Panc1 (cell line): ENCODE results near the gene CDK14. TPM values are rescaled to one million over a fixed set of nuclear protein-coding genes. Genes with fewer than 3 reads are reported as not detected.

Experiments used
- ATAC-seq: fragments of 200-7000 bp; cut with Tn5 transposase; 2 replicates; pipeline ENCODE4 v1.9.1; 2020; ENCODE audit warnings: mild to moderate bottlenecking, moderate library complexity
- BruUV-seq: library from RNA; stranded (reverse); fragments of 400-500 nt; replicated peaks from 2 replicates; lab custom pipeline; 2021; lab: Mats Ljungman, UMichigan
- CTCF ChIA-PET: fragments of 300-600 bp; sonication (Branson Sonifier 250); formaldehyde crosslinking; loops from one replicate; lab custom pipeline; 2022; ENCODE audit warnings: antibody characterized with exemption; lab: Charles Lee
- POLR2A ChIA-PET: fragments of 300-600 bp; sonication (Branson Sonifier 250); formaldehyde crosslinking; loops from one replicate; lab custom pipeline; 2022; ENCODE audit warnings: antibody characterized with exemption; lab: Charles Lee
- DNase-seq: peaks from one replicate; pipeline ENCODE4 v3.0.0-alpha.2; 2010; ENCODE audit warnings: low read depth, low spot score
- H3K27ac ChIP-seq: 2 replicates; pipeline ENCODE4 v1.5.1; 2011; ENCODE audit warnings: mild to moderate bottlenecking, low read length, inconsistent platforms
- H3K27me3 ChIP-seq: fragments of 200-500 bp; sonication (Bioruptor generic); 2 replicates; pipeline ENCODE4 v1.6.0; 2014; ENCODE audit warnings: low read length, inconsistent platforms; ENCODE audit not compliant: control insufficient read depth, insufficient read depth
- H3K36me3 ChIP-seq: fragments of 200-500 bp; sonication (Bioruptor generic); 2 replicates; pipeline ENCODE4 v1.5.1; 2014; ENCODE audit warnings: inconsistent platforms, mild to moderate bottlenecking, low read length, moderate library complexity; ENCODE audit not compliant: control insufficient read depth, insufficient read depth
- H3K4me1 ChIP-seq: 2 replicates; pipeline ENCODE4 v1.5.1; 2011; ENCODE audit warnings: inconsistent platforms, mild to moderate bottlenecking, low read length, moderate library complexity; ENCODE audit not compliant: control insufficient read depth, insufficient read depth
- H3K4me3 ChIP-seq, 2 experiments: 2 replicates each; pipeline ENCODE4 v1.5.1; 2011 to 2012; ENCODE audit warnings: low read depth in 2 of 2, low read length in 2 of 2, mild to moderate bottlenecking in 2 of 2, inconsistent platforms in 1 of 2, moderate library complexity in 1 of 2
- H3K9me3 ChIP-seq: fragments of 200-500 bp; sonication (Bioruptor generic); 2 replicates; pipeline ENCODE4 v1.5.1; 2014; ENCODE audit warnings: low read depth, mild to moderate bottlenecking, inconsistent platforms, low read length, moderate library complexity; ENCODE audit not compliant: control insufficient read depth, insufficient read depth
- CTCF ChIP-seq: fragments of 450-650 bp; IDR thresholded peaks from 2 replicates; pipeline ENCODE4 v1.5.1; 2017; ENCODE audit warnings: mild to moderate bottlenecking
- POLR2AphosphoS5 ChIP-seq: IDR thresholded peaks from 2 replicates; pipeline ENCODE4 v1.6.1; 2012; ENCODE audit warnings: mild to moderate bottlenecking, low read depth, low read length, moderate library complexity
- REST ChIP-seq, 2 experiments: IDR thresholded peaks; 2 replicates each; pipeline ENCODE4 v1.6.1; 2011 to 2012; ENCODE audit warnings: low read depth in 2 of 2, control low read depth in 1 of 2, low read length in 1 of 2, mild to moderate bottlenecking in 1 of 2, moderate library complexity in 1 of 2; ENCODE audit not compliant: insufficient read depth in 1 of 2
- SIN3A ChIP-seq: IDR thresholded peaks from 2 replicates; pipeline ENCODE4 v1.6.1; 2012; ENCODE audit warnings: low read depth, mild to moderate bottlenecking, low read length, moderate library complexity, borderline replicate concordance; ENCODE audit not compliant: insufficient read depth
- TCF7L2 ChIP-seq: IDR thresholded peaks from 2 replicates; pipeline ENCODE4 v1.6.1; 2011; ENCODE audit warnings: mild to moderate bottlenecking, low read depth, low read length, inconsistent platforms
- in situ Hi-C: cut with HindIII; loops from 2 replicates; pipeline ENCODE4 v1.10.0; 2016; ENCODE audit warnings: low sequenced_read_pairs, low pct_unique_long_range_greater_than_20kb
- intact Hi-C: fragments of 100-400 bp; cut with micrococcal nuclease; formaldehyde crosslinking; loops from one replicate; pipeline ENCODE4 v1.10.0; 2022; ENCODE audit not compliant: unreplicated experiment
- total RNA-seq: library from RNA; stranded (reverse); gene quantifications from one replicate; pipeline ENCODE4 v1.2.1, GENCODE V29; 2021; ENCODE audit not compliant: unreplicated experiment

CDK14 gene
- total RNA-seq, 1 experiment from 2014 or later = 3.0 TPM

GRCh38 chr7:91157579-91158320 lies 561.6 kb downstream of the CDK14 start:
- CTCF ChIA-PET = no interaction called here
- in situ Hi-C loops = no loop called here
- no peak for ATAC-seq

GRCh38 chr7:91162436-91162835 lies 566.3 kb downstream of the CDK14 start:
- H3K4me1 ChIP-seq = no peaks in the 10 kb centered on the region
- no peak overlapping the region for H3K4me3 ChIP-seq
- ChIA-PET POLR2A (no interaction called here), CTCF (no interaction called here)
- no peak for ATAC-seq
- no peaks in the 10 kb centered on the region for H3K27me3 ChIP-seq
- intact Hi-C loops = no loop called here
- no peak for DNase-seq
- H3K27ac ChIP-seq = no peak overlapping the region
- no peaks in the 10 kb centered on the region for H3K9me3 ChIP-seq
- no peak for TF ChIP-seq POLR2AphosphoS5
- BruUV-seq = no TSS peak
- in situ Hi-C loops = no loop called here
- no peaks in the 10 kb centered on the region for H3K36me3 ChIP-seq

More at GRCh38 chr7:91157579-91158320, 561.6 kb downstream of the CDK14 start:
- H3K4me3 ChIP-seq = no peak overlapping the region
- no peak for DNase-seq
- no peak overlapping the region for H3K27ac ChIP-seq
- intact Hi-C loops = no loop called here
- TF ChIP-seq TCF7L2 = no peak
- no peak for TF ChIP-seq SIN3A
- no peak for TF ChIP-seq POLR2AphosphoS5
- no peak for TF ChIP-seq CTCF
- no peak for TF ChIP-seq REST (IDR thresholded peaks at IDR 0.05; ENCODE audit: insufficient read depth in 1 of 2, low read depth in 2 of 2, low read length in 1 of 2)
- H3K36me3 ChIP-seq = no peaks in the 10 kb centered on the region
- H3K9me3 ChIP-seq = no peaks in the 10 kb centered on the region
- H3K27me3 ChIP-seq = no peaks in the 10 kb centered on the region
- no TSS peak for BruUV-seq
- no peaks in the 10 kb centered on the region for H3K4me1 ChIP-seq
- POLR2A ChIA-PET = no interaction called here

GRCh38 chr7:91164506-91164905 lies 568.4 kb downstream of the CDK14 start:
- ChIA-PET POLR2A (no interaction called here), CTCF (no interaction called here)
- H3K36me3 ChIP-seq = no peaks in the 10 kb centered on the region
- DNase-seq (no peak), ATAC-seq (no peak)
- H3K27ac ChIP-seq = no peak overlapping the region
- H3K9me3 ChIP-seq = no peaks in the 10 kb centered on the region
- no peak overlapping the region for H3K4me3 ChIP-seq
- H3K4me1 ChIP-seq = no peaks in the 10 kb centered on the region
- in situ Hi-C loops (no loop called here), intact Hi-C loops (no loop called here)
- no peaks in the 10 kb centered on the region for H3K27me3 ChIP-seq
- no peak for TF ChIP-seq REST (IDR thresholded peaks at IDR 0.05; ENCODE audit: insufficient read depth in 1 of 2, low read depth in 2 of 2, low read length in 1 of 2)
- TF ChIP-seq CTCF = no peak
- no peak for TF ChIP-seq SIN3A
- no peak for TF ChIP-seq TCF7L2
- no peak for TF ChIP-seq POLR2AphosphoS5
- no TSS peak for BruUV-seq
